ENCODE results near the gene ZNF266. TPM values are rescaled to one million over a fixed set of nuclear protein-coding genes. Genes with fewer than 3 reads are reported as not detected.

The ZNF266 gene
- polyA plus RNA-seq (ENCODE audit: insufficient read length) = 22.5 TPM

DNA sequence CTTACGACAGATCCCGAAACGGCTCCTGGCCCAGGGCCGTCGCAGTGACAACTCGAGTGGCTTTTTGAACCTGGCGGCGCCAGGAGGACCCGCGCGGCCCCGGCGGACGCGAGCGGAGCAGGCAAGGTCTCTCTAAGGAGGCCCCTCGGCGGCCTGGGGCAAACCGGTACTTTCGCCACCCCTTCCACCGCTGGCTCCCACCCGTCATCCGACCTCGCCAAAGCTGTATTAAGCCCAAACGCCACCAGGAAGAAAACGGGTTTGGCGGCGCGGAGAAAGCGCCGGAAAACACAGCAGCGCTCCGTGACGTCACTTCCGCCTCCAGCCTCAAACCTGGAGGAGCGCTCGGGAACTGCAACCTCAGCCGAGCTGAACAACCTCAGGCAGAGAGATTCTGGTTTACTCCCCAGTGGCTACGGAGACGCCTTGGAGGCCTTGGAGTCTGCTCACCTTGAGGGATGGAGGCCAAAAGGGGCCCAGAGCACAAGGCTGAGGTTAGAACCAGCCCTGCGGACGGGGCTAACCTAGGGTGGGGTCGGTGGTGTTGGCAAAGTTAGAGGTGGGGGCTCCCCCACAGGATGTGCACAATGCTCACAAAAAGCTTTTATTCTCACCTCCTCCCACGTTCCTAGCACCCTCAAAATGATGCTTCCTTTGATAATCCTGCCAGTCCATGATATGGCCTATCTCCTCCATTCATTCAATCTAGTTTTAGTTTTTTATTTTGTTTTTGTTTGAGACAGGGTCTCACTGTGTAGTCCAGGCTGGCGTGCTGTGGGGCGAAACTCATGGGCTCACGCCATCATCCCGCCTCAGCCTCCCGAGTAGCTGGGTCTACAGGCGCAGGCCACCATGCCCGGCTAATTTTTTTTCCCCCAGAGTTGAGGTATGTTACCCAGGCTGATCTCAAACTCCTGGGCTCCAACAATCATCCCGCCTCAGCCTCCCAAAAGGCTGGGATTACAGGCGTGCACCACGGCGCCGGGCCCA lies at the start of gene ZNF266:
TSS of gene ZNF266 (minus strand) at position 295 of the 990 bp plus-strand sequence. CDS start 15,484 bp downstream, outside the sequence.
- peak; percentile 94 for DNase-seq

DNA sequence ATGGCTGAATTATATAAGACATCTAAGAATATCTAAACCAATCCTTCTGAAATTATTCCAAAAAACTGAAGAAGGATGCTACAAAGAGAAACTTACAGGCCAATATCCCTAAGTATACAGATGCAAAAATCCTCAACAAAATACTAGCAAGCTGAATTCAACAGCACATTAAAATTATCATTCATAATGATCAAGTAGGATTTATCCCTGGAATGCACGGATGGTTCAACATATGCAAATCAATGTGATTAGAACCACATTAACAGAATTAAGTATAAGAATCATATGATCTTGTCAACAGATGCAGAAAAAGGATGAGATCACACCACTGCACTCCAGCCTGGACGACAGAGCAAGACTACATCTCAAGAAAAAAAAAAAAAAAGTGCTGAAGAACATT lies 49.8 kb upstream of the ZNF266 start:
- no peak for DNase-seq

DNA sequence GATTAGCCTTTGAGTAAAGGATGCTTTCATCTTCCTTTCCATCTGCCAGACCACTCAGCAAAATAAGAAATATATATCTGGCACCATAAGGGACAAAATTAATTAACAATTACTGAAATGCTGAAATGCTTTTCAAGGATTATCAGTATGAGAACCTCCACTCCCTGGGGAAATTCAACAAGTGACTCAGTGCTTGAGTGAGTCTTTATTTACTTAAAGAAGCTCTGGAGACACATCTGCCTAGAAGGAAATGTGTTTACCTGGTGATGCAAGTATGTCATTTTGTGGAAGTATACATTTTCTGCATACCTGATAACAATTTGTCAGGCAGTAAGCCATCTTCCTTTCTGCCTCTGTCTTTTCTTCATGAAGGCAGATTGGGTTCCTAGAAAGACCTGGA lies 39.6 kb upstream of the ZNF266 start:
- DNase-seq = no peak

DNA sequence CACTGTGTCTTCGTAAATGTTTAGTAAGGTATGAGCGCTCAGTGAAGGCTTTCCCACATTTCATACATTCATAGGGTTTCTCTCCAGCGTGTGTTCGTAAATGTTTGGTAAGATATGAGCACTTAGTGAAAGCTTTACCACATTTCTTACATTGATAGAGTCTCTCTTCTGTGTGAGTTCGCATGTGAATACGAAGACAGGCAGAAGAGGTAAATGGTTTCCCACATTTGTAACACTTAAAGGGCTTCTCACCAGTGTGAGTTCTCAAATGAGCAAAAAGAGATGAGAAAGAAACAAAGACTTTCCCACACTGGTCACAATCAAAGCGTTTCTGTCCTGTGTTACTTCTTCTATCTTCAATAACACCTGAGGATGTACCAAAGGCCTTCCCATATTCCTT lies 31.8 kb upstream of the ZNF266 start:
- DNase-seq = no peak

DNA sequence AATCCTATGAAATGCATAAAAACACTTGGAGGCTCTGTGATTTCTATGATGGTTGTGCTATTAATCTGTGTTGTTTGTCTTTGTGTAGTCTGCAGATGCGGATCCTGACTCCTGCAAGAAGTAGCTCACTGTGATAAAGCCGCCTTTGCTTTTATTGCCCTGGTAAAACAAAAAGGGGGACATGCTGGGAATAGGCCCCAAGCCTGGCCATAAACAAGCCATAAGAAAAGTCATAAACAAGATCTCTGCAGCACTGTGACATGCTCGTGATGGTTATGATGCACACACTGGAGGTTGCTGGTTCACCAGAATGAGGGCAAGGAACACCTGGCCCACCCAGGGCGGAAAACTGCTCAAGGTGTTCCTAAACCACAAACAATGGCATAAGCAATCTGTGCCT lies 26.6 kb upstream of the ZNF266 start:
- no peak for DNase-seq

DNA sequence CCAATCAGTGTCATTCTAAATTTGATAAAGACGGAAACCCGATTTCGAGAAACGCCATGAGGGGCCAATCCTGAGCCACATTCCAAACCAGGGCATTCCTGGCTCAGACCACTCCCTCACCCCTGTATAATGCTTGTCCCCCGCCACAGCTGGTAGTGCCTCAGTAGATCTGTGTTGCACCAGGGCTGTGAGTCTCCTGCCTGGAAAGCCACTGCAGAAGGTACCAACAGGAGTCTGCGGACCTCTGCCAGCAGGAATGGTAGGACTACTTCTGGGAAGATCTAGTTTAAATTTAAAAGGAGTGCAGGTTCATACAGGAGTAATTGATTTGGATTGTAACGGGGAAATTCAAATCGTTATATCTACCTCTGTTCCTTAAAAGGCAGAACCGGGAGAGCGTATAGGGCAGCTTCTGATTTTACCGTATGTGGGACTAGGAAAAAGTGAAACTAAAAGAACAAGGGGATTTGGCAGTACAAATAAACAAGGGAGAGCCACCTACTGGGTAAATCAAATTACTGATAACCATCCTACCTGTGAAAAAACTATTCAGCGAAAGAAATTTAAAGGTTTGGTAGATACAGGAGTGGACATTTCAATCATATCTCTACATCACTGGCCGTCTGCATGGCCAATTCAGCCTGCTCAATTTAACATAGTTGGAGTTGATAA lies 20.8 kb upstream of the ZNF266 start:
- no peak for DNase-seq

DNA sequence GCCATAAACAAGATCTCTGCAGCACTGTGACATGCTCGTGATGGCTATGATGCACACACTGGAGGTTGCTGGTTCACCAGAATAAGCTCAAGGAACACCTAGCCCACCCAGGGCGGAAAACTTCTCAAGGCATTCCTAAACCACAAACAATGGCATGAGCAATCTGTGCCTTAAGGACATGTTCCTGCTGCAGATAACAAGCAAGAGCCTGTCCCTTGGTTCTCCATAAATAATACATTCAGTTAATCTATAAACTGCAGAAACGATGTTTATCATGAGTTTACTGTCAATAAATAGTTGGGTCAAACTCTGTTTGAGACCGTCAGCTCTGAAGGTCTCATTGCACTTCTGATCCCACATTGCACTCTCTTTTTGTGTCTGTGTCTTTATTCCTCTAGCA lies 18.6 kb upstream of the ZNF266 start:
- DNase-seq = no peak

DNA sequence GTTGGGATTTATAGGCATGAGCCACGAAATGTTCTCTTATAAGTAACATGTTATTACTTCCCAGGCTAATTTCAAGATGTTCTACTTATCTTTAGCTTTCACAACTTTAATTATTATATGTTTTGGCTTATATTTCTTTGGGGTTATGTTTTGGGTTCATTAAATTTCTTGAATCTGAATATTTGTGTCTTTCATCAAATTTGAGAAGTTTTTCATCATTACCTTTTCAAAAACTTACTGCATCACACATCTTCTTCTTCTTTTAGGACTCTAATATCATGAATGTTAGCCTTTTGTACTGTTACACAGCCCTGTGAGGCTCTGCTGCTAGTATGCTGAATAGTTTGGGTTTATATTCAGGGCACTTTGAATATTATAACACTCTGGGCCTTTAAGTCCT lies 9.7 kb upstream of the ZNF266 start:
- DNase-seq = no peak

DNA sequence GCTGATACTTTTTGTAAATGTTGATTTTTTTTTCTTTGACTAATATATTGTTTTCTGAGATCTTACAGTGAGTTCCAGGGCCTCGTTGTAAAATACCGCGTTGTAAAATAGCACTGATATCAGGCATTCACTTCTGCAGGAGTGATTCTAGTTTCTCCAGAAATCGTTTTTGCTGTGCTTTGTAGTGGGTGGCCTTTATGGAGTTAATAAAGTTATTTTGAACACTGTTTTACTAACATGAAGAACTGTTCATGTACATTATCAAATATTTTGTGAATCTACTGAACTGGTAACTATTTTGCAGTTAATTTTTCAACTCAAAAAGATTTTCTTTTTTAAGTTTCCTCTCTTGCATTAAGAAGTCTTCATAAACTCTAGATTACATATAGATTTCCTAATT lies 985 bp upstream of the ZNF266 start:
- no peak for DNase-seq

DNA sequence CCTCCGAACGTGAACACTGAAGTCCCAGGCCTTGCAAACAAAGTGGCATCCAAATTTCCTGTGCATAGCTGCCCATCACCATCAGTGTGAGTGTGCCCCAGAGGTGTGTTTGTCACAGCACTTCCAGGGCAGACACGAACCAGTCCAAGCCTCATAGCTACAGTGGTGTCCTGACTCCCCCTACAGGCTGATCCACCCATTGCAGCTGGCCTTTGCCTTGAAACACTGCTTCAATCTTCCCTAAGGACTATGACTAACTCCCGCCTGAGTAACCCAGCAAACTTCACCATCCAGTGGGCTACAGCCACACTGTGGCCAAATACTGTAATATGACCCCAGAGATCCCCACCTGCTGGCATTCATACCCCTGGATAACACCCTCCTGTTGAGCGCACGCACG lies 3.9 kb downstream of the ZNF266 start:
- DNase-seq = no peak

DNA sequence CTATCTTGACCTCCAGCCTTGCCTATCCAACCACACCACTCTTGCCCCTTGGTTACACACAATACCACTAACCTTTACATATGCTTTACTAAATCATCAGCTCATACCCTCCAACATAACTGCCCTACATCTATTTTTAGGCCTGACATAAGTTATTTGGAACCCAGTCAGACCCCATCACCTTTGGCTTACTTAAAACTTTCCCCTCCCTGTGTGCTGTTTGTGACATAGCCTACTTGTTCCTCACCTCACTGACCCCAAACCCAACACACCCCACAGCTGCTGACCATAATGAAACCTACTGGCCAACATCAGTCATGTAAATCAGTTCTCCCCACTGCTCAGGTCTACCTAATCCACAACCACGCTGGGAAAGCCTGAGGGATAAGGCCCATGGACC lies 4.9 kb downstream of the ZNF266 start:
- no peak for DNase-seq

DNA sequence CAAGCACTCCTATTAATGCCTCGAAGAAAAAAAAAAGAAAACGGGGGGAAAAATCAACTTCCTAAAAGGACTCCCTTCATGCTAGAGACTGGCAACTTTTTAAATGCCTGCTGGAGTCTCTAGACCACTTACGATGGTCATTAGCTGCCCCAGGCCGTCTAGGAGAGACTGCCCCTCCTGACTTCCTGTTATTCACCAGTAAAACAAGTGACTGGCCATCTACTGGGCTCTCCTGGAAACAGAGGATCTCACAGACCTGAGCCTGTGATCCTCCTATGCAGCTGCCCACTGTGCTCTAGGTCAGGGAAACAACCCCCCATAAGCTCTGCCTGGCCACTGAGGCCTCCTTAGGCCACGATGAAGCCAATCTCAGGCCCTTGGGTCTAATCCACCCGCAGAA lies 7.4 kb downstream of the ZNF266 start:
- no peak for DNase-seq

DNA sequence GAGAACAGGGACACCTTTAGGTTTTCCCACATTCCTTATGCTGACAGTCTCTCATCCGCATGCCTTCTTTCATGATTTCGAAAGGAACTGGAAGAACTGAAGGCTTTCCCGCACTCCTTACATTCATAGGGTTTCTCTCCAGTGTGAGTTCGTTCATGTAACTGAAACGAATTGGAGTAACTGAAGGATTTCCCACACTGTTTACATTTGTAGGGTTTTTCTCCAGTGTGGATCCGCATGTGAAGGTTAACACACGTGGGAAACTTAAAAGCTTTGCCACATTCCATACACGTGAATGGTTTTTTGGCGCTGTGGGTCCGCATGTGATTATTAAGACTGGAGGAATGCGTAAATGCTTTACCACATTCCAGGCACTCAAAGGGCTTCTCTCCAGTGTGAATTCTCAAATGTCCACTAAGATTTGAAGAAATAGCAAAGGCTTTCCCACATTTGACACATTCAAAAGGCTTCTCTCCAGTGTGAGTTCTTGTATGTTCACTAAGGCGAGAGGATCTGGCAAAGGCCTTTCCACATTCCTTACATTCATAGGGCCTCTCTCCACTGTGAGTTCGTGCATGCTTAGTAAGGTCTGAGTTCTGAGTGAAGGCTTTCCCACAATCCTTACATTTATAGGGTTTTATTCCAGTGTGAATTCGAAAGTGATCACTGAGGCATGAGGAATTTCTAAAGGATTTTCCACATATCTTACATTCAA lies 22.0 kb downstream of the ZNF266 start:
- DNase-seq = no peak

DNA sequence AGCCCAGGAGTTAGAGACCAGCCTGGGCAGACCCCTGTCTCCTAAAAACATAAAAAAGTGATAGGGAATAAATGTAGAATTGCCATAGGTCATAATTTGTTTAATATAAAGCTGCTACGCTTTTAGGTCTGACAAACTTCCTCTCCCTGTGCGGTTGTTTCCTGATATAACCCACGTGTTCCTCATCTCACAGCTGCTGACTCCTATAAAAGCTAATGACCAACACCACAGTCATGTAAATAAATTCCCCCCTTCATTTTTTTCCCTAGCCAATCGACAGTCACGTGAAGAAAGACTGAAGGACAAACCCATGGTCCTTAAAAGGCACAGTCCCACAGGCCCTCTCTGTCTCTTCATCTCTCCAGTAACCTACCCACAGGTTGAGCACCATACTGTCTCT lies 27.5 kb downstream of the ZNF266 start:
- DNase-seq = no peak

DNA sequence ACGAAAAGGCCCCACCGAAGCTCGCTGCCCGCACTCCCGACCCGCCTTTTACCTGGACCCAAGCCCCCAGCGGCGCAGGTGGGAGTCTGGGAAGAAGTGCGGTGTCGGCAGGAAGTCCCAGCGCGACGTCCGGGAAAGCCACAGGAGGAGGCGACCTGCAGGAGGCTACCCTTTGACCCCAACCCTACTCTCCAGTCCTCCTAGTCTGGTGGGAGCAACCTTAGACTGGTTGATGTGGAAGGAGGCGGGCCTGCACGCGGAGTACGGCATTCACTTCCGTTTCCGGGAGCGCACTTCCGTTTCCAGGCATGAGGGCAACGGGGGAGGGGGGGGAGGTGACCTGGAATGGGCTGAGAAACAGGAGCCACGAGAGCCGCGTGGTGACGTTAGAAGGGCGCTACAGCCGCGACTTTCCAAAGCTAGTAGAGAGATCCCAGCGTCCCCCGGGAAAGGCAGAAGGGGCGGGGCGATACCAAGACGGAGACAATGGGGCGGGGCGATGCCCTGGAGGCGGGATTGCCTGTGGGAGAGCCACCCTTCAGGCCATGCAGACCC lies 28.5 kb downstream of the ZNF266 start:
- peak; percentile 79 for DNase-seq

DNA sequence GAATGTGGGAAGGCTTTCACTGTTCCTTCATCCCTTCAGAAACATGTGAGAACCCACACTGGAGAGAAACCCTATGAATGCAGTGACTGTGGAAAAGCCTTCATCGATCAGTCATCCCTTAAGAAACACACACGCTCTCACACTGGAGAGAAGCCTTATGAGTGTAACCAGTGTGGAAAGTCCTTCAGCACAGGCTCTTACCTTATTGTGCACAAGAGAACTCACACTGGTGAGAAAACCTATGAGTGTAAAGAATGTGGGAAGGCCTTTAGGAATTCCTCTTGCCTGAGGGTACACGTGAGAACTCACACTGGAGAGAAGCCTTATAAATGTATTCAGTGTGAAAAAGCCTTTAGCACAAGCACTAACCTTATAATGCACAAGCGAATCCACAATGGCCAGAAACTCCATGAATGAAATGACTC lies 54.0 kb downstream of the ZNF266 start:
- DNase-seq = no peak

DNA sequence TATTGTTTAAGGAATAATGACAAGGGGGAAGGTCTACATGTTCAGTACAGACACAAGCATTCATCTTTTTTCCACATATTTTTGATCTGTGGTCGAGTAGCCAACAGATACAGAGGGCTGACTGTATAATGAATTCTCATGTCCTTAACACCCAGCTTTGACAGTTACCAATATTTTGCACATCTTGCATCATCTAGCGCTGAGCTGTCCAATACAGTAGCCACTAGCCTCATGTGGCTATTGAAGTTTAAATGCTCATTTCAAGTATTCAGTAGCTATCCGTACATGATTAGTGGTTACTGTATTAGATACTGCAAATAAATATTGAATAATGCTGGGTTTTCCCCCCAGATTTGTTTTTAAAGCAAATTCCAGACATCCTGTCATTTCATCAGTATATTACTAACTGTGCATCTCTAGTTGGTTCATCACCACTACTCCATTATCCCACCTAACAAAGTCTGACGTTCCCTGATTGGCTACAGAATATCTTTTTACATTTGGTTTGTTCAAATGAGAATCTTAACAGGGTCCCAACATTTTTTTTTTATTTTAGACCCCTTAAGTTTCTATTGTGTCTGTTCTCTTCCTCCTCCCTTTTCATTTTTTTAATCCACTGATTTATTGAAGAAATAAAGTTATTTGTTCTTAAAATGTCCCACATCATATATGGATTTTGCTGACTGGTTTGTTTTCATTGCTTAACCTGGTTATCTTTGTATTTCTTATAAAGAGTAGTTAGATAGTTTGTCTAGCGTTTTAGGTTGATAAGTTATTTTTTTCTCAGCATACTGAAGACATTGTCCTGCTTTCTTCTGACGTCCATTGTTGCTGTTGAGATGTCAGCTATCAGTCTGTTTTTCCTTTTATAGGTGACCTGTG lies 64.4 kb downstream of the ZNF266 start:
- no peak for DNase-seq

DNA sequence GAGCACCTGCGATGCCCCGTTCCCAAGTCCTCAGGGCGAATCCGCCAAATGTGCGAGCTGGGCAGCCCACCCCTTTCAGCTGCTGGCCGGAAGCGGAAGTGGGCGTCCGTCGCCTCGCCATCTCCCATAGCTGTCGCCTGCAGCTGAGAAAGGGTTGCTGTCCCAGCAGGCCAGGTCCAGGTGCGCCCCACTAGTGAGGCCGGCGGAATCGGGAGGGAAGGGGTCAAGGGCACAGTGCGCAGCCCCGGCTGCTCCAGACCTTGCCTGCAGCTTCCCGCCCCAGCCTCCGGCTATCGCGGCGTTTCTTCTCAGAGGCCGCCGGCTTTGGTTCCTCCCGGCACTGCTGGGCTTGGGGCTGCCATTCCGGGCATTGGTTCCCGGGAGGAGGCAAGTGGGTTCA lies 72.5 kb downstream of the ZNF266 start, which contains the start of gene ZNF177:
TSS of gene ZNF177 (plus strand) at position 109 of the 400 bp plus-strand sequence. CDS start 15,299 bp downstream, outside the sequence.
- peak; percentile 19 for DNase-seq
